ENCODE measurements around the gene RTKN2. TPM values are rescaled to one million over a fixed set of nuclear protein-coding genes. Genes with fewer than 3 reads are reported as not detected.
"Not testable (repeated sequence)": the region's sequence is repeated elsewhere in the genome, so short reads cannot be mapped to it uniquely, and the experiment has no call there.

The RTKN2 gene
- total RNA-seq, 1 experiment from 2014 or later, result 21.3 TPM

DNA sequence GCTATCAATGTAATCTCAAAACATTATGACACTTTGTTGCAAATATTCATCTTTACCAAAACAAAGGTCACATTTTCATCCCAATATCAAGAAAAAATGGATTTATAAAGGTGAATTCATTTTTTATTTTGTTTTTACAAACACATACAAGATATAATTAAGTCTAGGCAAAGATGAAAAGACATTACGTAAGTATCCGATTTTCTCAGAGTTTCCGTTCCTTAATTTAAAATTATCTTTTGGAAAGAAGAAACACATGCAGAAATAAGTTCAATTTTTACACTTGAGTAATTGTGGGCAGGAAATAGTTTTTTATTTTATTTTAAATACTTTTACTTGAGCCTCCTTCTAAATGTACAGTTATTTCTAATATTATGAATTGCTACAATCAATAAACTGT is 24.6 kb downstream of the RTKN2 start:
- intact Hi-C loops (cut with micrococcal nuclease; ENCODE audit: unreplicated experiment) (no loop called here), in situ Hi-C loops (cut with HindIII; ENCODE audit: low pct_unique_long_range_greater_than_20kb, low sequenced_read_pairs) (no loop called here)
- ChIA-PET POLR2A (no interaction called here), CTCF (no interaction called here)
- Histone ChIP-seq H3K27ac (ENCODE audit: low read length) (peak overlapping the region; percentile 92; the same call in 1 of the 2 replicates), H3K27me3 (ENCODE audit: control insufficient read depth, insufficient read depth, low read length) (no peaks in the 10 kb centered on the region), H3K36me3 (ENCODE audit: control insufficient read depth, insufficient read depth, low read length) (peaks cover 6% of the 10 kb centered on the region; the same call in 1 of the 2 replicates), H3K4me3 (ENCODE audit: low read depth in 2 of 2, low read length in 2 of 2) (no peak overlapping the region), H3K9me3 (ENCODE audit: control insufficient read depth, insufficient read depth, low read depth, low read length) (no peaks in the 10 kb centered on the region), H3K4me1 (ENCODE audit: control insufficient read depth, insufficient read depth, low read length) (peaks cover 41% of the 10 kb centered on the region)
- TF ChIP-seq, protein P1, sequence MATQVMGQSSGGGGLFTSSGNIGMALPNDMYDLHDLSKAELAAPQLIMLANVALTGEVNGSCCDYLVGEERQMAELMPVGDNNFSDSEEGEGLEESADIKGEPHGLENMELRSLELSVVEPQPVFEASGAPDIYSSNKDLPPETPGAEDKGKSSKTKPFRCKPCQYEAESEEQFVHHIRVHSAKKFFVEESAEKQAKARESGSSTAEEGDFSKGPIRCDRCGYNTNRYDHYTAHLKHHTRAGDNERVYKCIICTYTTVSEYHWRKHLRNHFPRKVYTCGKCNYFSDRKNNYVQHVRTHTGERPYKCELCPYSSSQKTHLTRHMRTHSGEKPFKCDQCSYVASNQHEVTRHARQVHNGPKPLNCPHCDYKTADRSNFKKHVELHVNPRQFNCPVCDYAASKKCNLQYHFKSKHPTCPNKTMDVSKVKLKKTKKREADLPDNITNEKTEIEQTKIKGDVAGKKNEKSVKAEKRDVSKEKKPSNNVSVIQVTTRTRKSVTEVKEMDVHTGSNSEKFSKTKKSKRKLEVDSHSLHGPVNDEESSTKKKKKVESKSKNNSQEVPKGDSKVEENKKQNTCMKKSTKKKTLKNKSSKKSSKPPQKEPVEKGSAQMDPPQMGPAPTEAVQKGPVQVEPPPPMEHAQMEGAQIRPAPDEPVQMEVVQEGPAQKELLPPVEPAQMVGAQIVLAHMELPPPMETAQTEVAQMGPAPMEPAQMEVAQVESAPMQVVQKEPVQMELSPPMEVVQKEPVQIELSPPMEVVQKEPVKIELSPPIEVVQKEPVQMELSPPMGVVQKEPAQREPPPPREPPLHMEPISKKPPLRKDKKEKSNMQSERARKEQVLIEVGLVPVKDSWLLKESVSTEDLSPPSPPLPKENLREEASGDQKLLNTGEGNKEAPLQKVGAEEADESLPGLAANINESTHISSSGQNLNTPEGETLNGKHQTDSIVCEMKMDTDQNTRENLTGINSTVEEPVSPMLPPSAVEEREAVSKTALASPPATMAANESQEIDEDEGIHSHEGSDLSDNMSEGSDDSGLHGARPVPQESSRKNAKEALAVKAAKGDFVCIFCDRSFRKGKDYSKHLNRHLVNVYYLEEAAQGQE (IDR thresholded peaks at IDR 0.05; ENCODE audit: insufficient read depth in 1 of 2, low read depth in 2 of 2, low read length in 1 of 2), result no peak
- TF ChIP-seq TCF7L2 (IDR thresholded peaks at IDR 0.05; ENCODE audit: low read depth, low read length), result no peak
- no peak for TF ChIP-seq SIN3A (IDR thresholded peaks at IDR 0.05; ENCODE audit: borderline replicate concordance, insufficient read depth, low read depth, low read length)
- no peak for TF ChIP-seq POLR2AphosphoS5 (IDR thresholded peaks at IDR 0.05; ENCODE audit: low read depth, low read length)
- TF ChIP-seq, protein P2, sequence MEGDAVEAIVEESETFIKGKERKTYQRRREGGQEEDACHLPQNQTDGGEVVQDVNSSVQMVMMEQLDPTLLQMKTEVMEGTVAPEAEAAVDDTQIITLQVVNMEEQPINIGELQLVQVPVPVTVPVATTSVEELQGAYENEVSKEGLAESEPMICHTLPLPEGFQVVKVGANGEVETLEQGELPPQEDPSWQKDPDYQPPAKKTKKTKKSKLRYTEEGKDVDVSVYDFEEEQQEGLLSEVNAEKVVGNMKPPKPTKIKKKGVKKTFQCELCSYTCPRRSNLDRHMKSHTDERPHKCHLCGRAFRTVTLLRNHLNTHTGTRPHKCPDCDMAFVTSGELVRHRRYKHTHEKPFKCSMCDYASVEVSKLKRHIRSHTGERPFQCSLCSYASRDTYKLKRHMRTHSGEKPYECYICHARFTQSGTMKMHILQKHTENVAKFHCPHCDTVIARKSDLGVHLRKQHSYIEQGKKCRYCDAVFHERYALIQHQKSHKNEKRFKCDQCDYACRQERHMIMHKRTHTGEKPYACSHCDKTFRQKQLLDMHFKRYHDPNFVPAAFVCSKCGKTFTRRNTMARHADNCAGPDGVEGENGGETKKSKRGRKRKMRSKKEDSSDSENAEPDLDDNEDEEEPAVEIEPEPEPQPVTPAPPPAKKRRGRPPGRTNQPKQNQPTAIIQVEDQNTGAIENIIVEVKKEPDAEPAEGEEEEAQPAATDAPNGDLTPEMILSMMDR (IDR thresholded peaks at IDR 0.05), result no peak
- ATAC-seq, result no peak
- DNase-seq (ENCODE audit: low read depth, low spot score), result no peak
- no TSS peak for BruUV-seq (replicated peaks)

DNA sequence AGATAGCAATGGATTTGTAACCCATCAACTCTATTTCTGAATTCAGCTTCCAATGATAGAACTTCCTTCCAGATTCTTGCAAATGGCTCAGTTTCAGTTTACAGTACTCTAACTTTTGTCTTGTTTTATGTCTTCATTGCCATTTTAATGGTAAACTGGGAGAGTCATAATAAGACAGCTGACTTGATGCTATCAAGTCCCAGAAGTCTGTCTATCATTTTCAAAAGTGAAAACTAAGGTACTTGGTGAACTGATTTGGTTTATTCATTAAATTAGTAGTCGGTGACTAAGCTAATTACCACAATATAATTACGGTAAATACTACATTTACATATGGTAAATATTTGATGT is 25.0 kb downstream of the RTKN2 start:
- Histone ChIP-seq H3K4me1 (ENCODE audit: control insufficient read depth, insufficient read depth, low read length) (peaks cover 38% of the 10 kb centered on the region), H3K9me3 (ENCODE audit: control insufficient read depth, insufficient read depth, low read depth, low read length) (no peaks in the 10 kb centered on the region), H3K27ac (ENCODE audit: low read length) (peak overlapping the region; percentile 92), H3K36me3 (ENCODE audit: control insufficient read depth, insufficient read depth, low read length) (peaks cover 10% of the 10 kb centered on the region; the same call in 1 of the 2 replicates), H3K27me3 (ENCODE audit: control insufficient read depth, insufficient read depth, low read length) (no peaks in the 10 kb centered on the region), H3K4me3 (ENCODE audit: low read depth in 2 of 2, low read length in 2 of 2) (no peak overlapping the region)
- ChIA-PET CTCF (no interaction called here), POLR2A (no interaction called here)
- no TSS peak for BruUV-seq (replicated peaks)
- intact Hi-C loops (cut with micrococcal nuclease; ENCODE audit: unreplicated experiment), result no loop called here
- DNase-seq (ENCODE audit: low read depth, low spot score) (no peak), ATAC-seq (no peak)
- in situ Hi-C loops (cut with HindIII; ENCODE audit: low pct_unique_long_range_greater_than_20kb, low sequenced_read_pairs), result no loop called here
- TF ChIP-seq TCF7L2 (IDR thresholded peaks at IDR 0.05; ENCODE audit: low read depth, low read length), result no peak
- TF ChIP-seq, protein P2 (IDR thresholded peaks at IDR 0.05), result no peak
- TF ChIP-seq, protein P1 (IDR thresholded peaks at IDR 0.05; ENCODE audit: insufficient read depth in 1 of 2, low read depth in 2 of 2, low read length in 1 of 2), result no peak
- no peak for TF ChIP-seq POLR2AphosphoS5 (IDR thresholded peaks at IDR 0.05; ENCODE audit: low read depth, low read length)
- no peak for TF ChIP-seq SIN3A (IDR thresholded peaks at IDR 0.05; ENCODE audit: borderline replicate concordance, insufficient read depth, low read depth, low read length)

DNA sequence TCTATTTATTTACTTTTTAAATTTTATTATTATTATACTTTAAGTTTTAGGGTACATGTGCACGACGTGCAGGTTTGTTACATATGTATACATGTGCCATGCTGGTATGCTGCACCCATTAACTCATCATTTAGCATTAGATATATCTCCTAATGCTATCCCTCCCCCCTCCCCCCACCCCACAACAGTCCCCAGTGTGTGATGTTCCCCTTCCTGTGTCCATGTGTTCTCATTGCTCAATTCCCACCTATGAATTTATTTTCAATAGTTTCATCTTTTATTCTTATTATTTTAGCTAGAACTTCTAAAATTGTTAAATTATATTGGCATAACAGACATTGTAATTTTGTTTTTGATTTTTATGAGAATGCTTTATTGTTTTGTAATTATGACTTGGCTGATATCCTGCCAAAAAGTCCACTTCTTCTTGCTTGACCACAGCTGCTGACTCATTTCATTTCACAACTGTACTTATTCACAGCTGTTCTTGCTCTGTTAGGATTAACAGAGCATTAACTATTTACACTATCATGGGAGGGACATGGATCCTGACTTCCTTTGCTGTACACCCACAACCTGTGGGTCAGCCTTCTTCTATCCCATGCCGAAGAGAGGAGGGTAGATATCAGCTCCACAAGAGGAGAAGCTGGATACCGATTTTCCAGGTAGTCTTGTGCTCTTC is 25.5 kb downstream of the RTKN2 start:
- in situ Hi-C loops (cut with HindIII; ENCODE audit: low pct_unique_long_range_greater_than_20kb, low sequenced_read_pairs); H3K9me3 ChIP-seq (ENCODE audit: control insufficient read depth, insufficient read depth, low read depth, low read length); H3K4me3 ChIP-seq (ENCODE audit: low read depth in 2 of 2, low read length in 2 of 2): not testable (repeated sequence)

More for the DNA sequence above, 25.5 kb downstream of the RTKN2 start:
- ATAC-seq, result peak; percentile 83
- Histone ChIP-seq H3K27ac (ENCODE audit: low read length) (peak overlapping the region; percentile 92), H3K4me1 (ENCODE audit: control insufficient read depth, insufficient read depth, low read length) (peaks cover 33% of the 10 kb centered on the region)
- POLR2A ChIA-PET; BruUV-seq (replicated peaks); intact Hi-C loops (cut with micrococcal nuclease; ENCODE audit: unreplicated experiment); H3K36me3 ChIP-seq (ENCODE audit: control insufficient read depth, insufficient read depth, low read length); CTCF ChIA-PET; H3K27me3 ChIP-seq (ENCODE audit: control insufficient read depth, insufficient read depth, low read length); DNase-seq (ENCODE audit: low read depth, low spot score): not testable (repeated sequence)

All from Panc1 (cell line).